ENCODE measurements around the gene MRPL51. TPM values are rescaled to one million over a fixed set of nuclear protein-coding genes. Genes with fewer than 3 reads are reported as not detected.

Gene MRPL51
- total and polyA plus RNA-seq, 2 of the 8 experiments (the other 6 are each of a cell fraction or from before 2014, with no cell fraction given) = 119 to 331 TPM

DNA sequence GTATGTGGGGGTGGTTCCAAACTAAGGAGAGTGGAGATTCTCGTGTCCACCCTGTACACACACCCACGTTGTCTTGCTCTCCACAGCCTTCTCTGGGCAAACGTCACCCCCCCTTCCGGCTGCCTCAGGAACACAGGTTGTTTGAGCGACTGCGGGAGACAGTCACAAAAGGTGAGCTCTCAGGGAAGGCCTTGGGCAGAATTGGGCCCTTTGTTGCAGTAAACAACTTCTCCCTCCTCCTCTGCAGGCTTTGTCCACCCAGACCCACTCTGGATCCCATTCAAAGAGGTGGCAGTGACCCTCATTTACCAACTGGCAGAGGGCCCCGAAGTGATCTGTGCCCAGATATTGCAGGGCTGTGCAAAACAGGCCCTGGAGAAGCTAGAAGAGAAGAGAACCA, 33.1 kb upstream of the MRPL51 start:
- FAIRE-seq (no peak), DNase-seq (ENCODE audit: low read depth in 1 of 2, low spot score in 2 of 2) (no peak)
- POLR2A ChIA-PET (ENCODE audit: partially characterized antibody) = interaction anchor here (0.9 to 14.8 kb wide), 4 partner anchors 9 to 18 kb away, joined by 3 to 188 read pairs (median 7); partner anchors contain the start of gene GAPDH
- Histone ChIP-seq H3K27me3 (replicated peaks in 1 of 4; ENCODE audit: control insufficient read depth in 3 of 4, extremely low read depth in 1 of 4, insufficient read depth in 3 of 4, low read length in 3 of 4) (no peaks in the 10 kb centered on the region), H2AFZ (ENCODE audit: low read length) (no peak overlapping the region), H3K18ac (ENCODE audit: extremely low read depth, low read length) (no peak overlapping the region), H3K4me2 (ENCODE audit: insufficient read depth in 1 of 2, low read depth in 2 of 2, low read length in 2 of 2) (no peak overlapping the region), H2BK12ac (ENCODE audit: low read depth, low read length) (no peak overlapping the region), H3K14ac (ENCODE audit: insufficient read length) (no peak overlapping the region), H3K79me2 (ENCODE audit: control insufficient read depth in 1 of 2, insufficient read depth in 2 of 2, low read length in 2 of 2) (no peaks in the 10 kb centered on the region), H4K8ac (ENCODE audit: extremely low read depth, insufficient read depth, low read length) (no peak overlapping the region), H3K4me1 (replicated peaks in 1 of 4; ENCODE audit: control insufficient read depth in 3 of 4, insufficient read depth in 4 of 4, low read length in 3 of 4) (peaks cover 0 to 1% (median 0%) of the 10 kb centered on the region in 4 experiments; a peak in 1 of 7 replicates), H2BK15ac (ENCODE audit: low read length) (no peak overlapping the region), H3K36me3 (ENCODE audit: control insufficient read depth in 2 of 4, insufficient read depth in 4 of 4, low read length in 3 of 4) (peaks cover 72 to 100% (median 94%) of the 10 kb centered on the region in 4 experiments), H3K9me3 (ENCODE audit: insufficient read depth in 2 of 2, low read depth in 1 of 2, low read length in 1 of 2) (no peaks in the 10 kb centered on the region), H3K23me2 (ENCODE audit: low read depth, low read length) (no peaks in the 10 kb centered on the region; the same call in 1 of the 2 replicates), H3K4ac (replicated peaks; ENCODE audit: insufficient read length, low read depth, low read length) (no peak overlapping the region), H3K23ac (ENCODE audit: insufficient read length) (no peak overlapping the region), H3K79me1 (ENCODE audit: low read depth, low read length) (no peaks in the 10 kb centered on the region), H3K4me3 (ENCODE audit: extremely low read depth in 1 of 4, insufficient read depth in 2 of 4, low read depth in 3 of 4, low read length in 4 of 4) (no peak overlapping the region), H4K20me1 (replicated peaks in 1 of 2; ENCODE audit: control insufficient read depth in 1 of 2, insufficient read depth in 2 of 2, low read length in 2 of 2) (peaks cover 5 to 9% of the 10 kb centered on the region in 2 experiments), H2BK20ac (ENCODE audit: low read length) (no peak overlapping the region), H4K5ac (ENCODE audit: insufficient read length, low read depth, low read length) (no peak overlapping the region), H2BK120ac (replicated peaks; ENCODE audit: low read depth, low read length) (no peak overlapping the region), H3K9ac (replicated peaks in 1 of 4; ENCODE audit: extremely low read depth in 1 of 4, low read depth in 3 of 4, low read length in 3 of 4) (no peak overlapping the region), H2AK5ac (ENCODE audit: low read depth, low read length) (no peak overlapping the region), H3K56ac (replicated peaks; ENCODE audit: insufficient read length, low read depth, low read length) (no peak overlapping the region), H2BK5ac (ENCODE audit: low read depth, low read length) (no peak overlapping the region), H3K27ac (ENCODE audit: low read depth, low read length) (no peak overlapping the region), H4K91ac (replicated peaks; ENCODE audit: insufficient read length, low read length) (no peak overlapping the region)
- CTCF ChIA-PET (ENCODE audit: partially characterized antibody) = interaction anchor here (1.2 to 4.7 kb wide), 2 partner anchors 14 to 21 kb away, joined by 3 to 38 read pairs; no protein-coding TSS in a partner anchor
- 92% methylated on average over 7 of the region's 7 CpGs; no CpG with 5 or more reads in 1 of the 2 experiments for whole genome bisulfite sequencing, 2 experiments (ENCODE audit: extremely low coverage in 1 of 2, insufficient coverage in 1 of 2, insufficient read length in 1 of 2, insufficient replicate concordance in 2 of 2, low coverage in 1 of 2, low lambda C conversion rate in 2 of 2, missing lambda C conversion rate in 1 of 2)
- no peak for TF ChIP-seq CREB1 (IDR thresholded peaks at IDR 0.05)
- no peak for TF ChIP-seq YY1 (IDR thresholded peaks at IDR 0.05; ENCODE audit: low read depth, low read length)

Data from H1 (cell line).